ENCODE data around the gene RBM33. TPM values are rescaled to one million over a fixed set of nuclear protein-coding genes. Genes with fewer than 3 reads are reported as not detected.

Gene RBM33
- total and polyA plus RNA-seq, 10 donors, result 9.7 to 109 (median 90.0) TPM

DNA sequence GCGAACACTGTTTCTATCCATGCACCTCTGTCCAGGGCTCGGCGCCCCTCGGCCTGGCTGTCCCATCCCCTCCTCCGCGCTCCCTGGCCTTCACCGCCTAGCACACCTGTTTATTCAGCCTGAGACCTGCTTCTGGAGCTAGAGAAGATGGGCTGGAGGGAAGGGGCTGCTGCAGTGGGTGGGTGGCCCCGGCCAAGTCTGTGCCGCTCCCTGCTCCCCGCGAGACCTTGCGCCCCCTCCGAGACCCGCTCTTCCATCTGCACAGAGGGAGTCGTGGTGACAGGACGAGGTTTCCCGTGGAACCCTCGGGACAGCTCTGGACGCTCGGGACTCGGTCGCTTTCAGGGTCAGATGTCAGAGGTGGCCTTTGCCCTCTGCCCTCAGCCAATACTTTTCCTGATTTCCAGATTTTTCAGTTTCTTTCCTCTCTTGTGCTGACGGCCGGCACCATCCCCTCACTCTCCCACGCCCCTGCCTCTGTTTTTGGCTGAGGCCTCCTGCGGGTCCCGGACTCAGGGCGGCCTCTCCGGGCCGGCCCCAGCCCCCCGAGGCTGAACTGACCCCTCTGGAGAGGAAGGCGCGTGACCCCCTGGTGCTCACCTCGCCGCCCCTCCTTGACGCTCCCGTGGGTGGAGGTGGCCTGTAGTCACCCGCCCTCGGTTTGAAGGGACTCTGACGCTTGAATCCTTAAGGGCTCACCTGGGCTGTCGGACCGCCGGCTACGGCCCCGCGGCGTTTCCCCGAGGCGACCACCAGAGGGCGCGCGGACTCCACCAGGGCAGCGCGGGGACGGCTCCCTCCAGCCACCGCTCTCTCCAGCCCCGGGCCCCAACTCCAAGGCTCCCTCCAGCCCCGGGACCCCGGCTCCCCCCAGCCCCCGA, 152.2 kb downstream of the RBM33 start:
- Histone ChIP-seq H3K4me1 (peaks cover 2 to 17% (median 8%) of the 10 kb centered on the region in 6 donors), H3K27me3 (replicated peaks in 1 of 7) (peaks cover 0 to 72% (median 40%) of the 10 kb centered on the region in 7 donors), H3K4me3 (peak overlapping the region in 1 of 8 donors; percentile 28), H3K27ac (no peak overlapping the region), H3K9me3 (no peaks in the 10 kb centered on the region), H3K36me3 (no peaks in the 10 kb centered on the region)
- WGBS, 5 donors, result 23 to 39% (median 29%) methylated on average over 48 to 60 of the region's 60 CpGs
- intact Hi-C loops (cut with DNase I; ENCODE audit: low total_unique reads), result loop anchor here (10.0 kb wide), 1 partner anchor 1018 kb away; no protein-coding TSS in a partner anchor
- TF ChIP-seq, protein P1, sequence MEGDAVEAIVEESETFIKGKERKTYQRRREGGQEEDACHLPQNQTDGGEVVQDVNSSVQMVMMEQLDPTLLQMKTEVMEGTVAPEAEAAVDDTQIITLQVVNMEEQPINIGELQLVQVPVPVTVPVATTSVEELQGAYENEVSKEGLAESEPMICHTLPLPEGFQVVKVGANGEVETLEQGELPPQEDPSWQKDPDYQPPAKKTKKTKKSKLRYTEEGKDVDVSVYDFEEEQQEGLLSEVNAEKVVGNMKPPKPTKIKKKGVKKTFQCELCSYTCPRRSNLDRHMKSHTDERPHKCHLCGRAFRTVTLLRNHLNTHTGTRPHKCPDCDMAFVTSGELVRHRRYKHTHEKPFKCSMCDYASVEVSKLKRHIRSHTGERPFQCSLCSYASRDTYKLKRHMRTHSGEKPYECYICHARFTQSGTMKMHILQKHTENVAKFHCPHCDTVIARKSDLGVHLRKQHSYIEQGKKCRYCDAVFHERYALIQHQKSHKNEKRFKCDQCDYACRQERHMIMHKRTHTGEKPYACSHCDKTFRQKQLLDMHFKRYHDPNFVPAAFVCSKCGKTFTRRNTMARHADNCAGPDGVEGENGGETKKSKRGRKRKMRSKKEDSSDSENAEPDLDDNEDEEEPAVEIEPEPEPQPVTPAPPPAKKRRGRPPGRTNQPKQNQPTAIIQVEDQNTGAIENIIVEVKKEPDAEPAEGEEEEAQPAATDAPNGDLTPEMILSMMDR (IDR thresholded peaks at IDR 0.05 in 8 of 11, conservative IDR thresholded peaks at IDR 0.05 in 3 of 11), result peak; percentile 48 to 93 (median 88)
- TF ChIP-seq POLR2A (IDR thresholded peaks at IDR 0.05), result no peak
- DNase-seq, result peak; percentile 92

DNA sequence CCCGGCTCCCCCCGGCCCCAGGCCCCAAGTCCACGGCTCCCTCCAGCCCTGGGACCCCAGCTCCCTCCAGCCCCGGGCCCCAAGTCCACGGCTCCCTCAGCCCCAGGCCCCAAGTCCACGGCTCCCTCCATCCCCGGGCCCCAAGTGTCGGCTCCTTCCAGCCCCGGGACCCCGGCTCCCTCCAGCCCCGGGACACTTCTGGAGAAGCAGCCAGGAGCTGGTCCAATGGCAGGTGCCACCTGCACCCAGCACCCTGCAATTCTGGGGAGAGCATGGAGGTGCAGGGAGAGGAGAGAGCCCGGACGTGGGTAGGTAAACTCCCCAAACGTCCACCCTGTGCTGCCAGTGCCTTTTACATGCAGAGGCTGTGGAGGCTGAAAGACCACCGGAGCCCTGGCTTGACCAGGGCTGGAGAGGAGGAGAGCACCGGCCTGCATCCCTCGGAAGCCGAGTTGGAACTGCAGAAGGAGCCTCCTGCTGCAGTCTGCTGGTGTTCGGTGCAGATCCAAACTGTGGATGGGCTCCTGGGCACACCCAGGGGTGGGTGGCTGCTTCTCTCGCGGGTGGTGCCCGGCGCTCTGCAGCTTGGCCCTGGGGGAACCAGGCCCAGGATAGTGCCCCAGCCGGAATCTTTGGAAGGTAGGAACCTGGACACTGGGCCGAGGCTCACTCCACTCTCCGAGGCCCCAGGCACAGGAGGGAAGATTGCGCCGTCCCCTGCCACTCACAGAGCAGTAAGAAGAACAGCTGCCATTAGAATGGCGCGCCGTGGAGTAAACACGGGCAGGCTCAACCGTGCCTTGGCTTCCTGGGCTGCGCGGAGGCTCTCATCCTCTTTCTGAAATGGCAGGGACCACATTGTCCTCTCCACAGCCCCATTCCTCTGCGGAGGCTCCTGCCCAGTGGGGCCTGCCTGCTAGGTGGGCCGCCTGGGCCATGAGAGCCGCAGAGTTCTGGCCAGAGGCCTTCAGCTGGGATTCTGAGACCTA, 153.1 kb downstream of the RBM33 start:
- Histone ChIP-seq H3K27me3 (replicated peaks in 1 of 7) (peaks cover 0 to 82% (median 48%) of the 10 kb centered on the region in 7 donors), H3K9me3 (no peaks in the 10 kb centered on the region), H3K36me3 (no peaks in the 10 kb centered on the region), H3K4me3 (peak overlapping the region in 1 of 8 donors; percentile 28), H3K4me1 (peaks cover 2 to 19% (median 8%) of the 10 kb centered on the region in 6 donors), H3K27ac (no peak overlapping the region)
- intact Hi-C loops (cut with DNase I; ENCODE audit: low total_unique reads), result loop anchor here (10.0 kb wide), 1 partner anchor 1017 kb away; no protein-coding TSS in a partner anchor
- 68 to 87% (median 75%) methylated on average over 16 to 38 of the region's 38 CpGs for WGBS, 5 donors
- DNase-seq, result no peak
- TF ChIP-seq, protein P1 (IDR thresholded peaks at IDR 0.05 in 8 of 11, conservative IDR thresholded peaks at IDR 0.05 in 3 of 11), result peak in 2 of 11 experiments; percentile 0 to 30
- no peak for TF ChIP-seq POLR2AphosphoS5 (IDR thresholded peaks at IDR 0.05)

DNA sequence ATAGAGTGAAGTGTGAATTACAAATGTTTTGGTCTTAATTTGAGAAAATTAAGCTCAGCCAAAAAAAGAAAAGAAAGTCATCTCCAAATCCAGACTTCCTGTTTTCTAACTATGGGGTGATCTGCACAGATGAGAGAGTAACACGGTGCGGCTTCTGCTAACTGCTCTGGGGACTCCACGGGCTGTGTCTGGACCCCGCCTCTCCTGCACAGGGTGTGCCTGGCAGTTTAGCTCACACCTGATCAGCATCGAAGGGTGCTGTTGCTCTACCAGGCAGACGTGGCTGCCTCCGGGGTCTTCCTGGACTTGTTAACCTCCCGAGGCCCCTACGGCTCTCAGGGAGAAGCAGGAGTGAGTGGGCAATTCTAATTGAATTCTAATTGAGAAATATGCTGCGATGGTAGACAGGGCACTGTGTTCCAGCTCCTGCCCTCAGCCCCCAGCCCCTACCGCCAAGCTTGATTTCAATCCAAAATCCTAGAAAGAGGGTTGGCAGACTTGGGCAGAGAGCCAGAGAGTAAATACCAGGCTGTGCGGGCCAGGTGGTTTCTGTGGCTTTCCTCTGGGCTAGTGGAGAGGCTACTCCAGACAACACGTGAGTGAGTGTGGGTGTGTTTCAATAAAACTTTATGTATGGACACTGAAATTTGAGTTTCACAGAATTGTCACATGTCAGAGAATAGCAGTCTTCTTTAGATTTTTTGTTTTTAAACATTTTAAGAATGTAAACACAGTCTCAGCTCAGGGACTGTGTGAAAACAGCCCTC, 154.4 kb downstream of the RBM33 start:
- Histone ChIP-seq H3K27ac (no peak overlapping the region), H3K27me3 (replicated peaks in 1 of 7) (peaks cover 0 to 92% (median 61%) of the 10 kb centered on the region in 7 donors), H3K9me3 (peaks cover 0 to 4% (median 0%) of the 10 kb centered on the region in 8 donors), H3K36me3 (no peaks in the 10 kb centered on the region), H3K4me1 (peaks cover 5 to 32% (median 19%) of the 10 kb centered on the region in 6 donors), H3K4me3 (no peak overlapping the region)
- intact Hi-C loops (cut with DNase I; ENCODE audit: low total_unique reads), result loop anchor here (10.0 kb wide), 1 partner anchor 1016 kb away; no protein-coding TSS in a partner anchor
- DNase-seq, result no peak
- TF ChIP-seq, protein P1 (IDR thresholded peaks at IDR 0.05 in 8 of 11, conservative IDR thresholded peaks at IDR 0.05 in 3 of 11), result no peak
- TF ChIP-seq POLR2AphosphoS5 (IDR thresholded peaks at IDR 0.05) (no peak), POLR2A (IDR thresholded peaks at IDR 0.05) (no peak)
- 27 to 47% (median 31%) methylated on average over 12 to 13 of the region's 13 CpGs for WGBS, 5 donors
